HL-60 (cell line): ENCODE data around the gene SMARCA2.
A peak's percentile ranks its signal among the peaks of the same experiment; 100 is the strongest.

ENCODE experiments used
- DNase-seq, 2 experiments: peaks; one replicate each; pipeline ENCODE4 v3.0.0-alpha.2; 2010 to 2020; ENCODE audit warnings: low read depth in 1 of 2, low spot score in 1 of 2
- H3K27ac ChIP-seq: fragments of 250-450 bp; sonication (Bioruptor Pico); replicated peaks from 2 replicates; pipeline ENCODE4 v1.5.1; 2020; ENCODE audit warnings: mild to moderate bottlenecking, moderate library complexity
- H3K27me3 ChIP-seq: fragments of 250-450 bp; sonication (Bioruptor Pico); 2 replicates; pipeline ENCODE4 v1.5.1; 2021; ENCODE audit warnings: mild to moderate bottlenecking, moderate library complexity; ENCODE audit not compliant: insufficient read depth, poor library complexity, severe bottlenecking
- H3K4me3 ChIP-seq: replicated peaks from 2 replicates; pipeline ENCODE4 v1.5.1; 2011; ENCODE audit warnings: mild to moderate bottlenecking, control low read depth, low read length; ENCODE audit not compliant: insufficient read depth
- CTCF ChIP-seq: IDR thresholded peaks from one replicate; pipeline ENCODE4 v1.5.1; 2011; ENCODE audit warnings: low read length, control low read depth, inconsistent platforms; ENCODE audit not compliant: insufficient read depth
- GABPA ChIP-seq: IDR thresholded peaks from 2 replicates; pipeline ENCODE4 v1.6.1; 2012; ENCODE audit warnings: low read depth
- POLR2AphosphoS5 ChIP-seq: IDR thresholded peaks from 2 replicates; pipeline ENCODE4 v1.6.1; 2012; ENCODE audit warnings: low read depth
- REST ChIP-seq: IDR thresholded peaks from 2 replicates; pipeline ENCODE4 v1.6.1; 2012; ENCODE audit warnings: low read depth; ENCODE audit not compliant: insufficient replicate concordance
- SPI1 ChIP-seq: IDR thresholded peaks from 2 replicates; pipeline ENCODE4 v1.6.1; 2012; ENCODE audit warnings: low read depth, mild to moderate bottlenecking, borderline replicate concordance

SMARCA2 gene

GRCh38 chr9:2021731-2022130 lies 6.6 kb downstream of the SMARCA2 start:
- no peak for DNase-seq
- H3K4me3 ChIP-seq = no peak overlapping the region
- H3K27ac ChIP-seq = no peak overlapping the region; the same call in 1 of the 2 replicates
- no peaks in the 10 kb centered on the region for H3K27me3 ChIP-seq
- TF ChIP-seq POLR2AphosphoS5 (no peak), SPI1 (no peak), REST (no peak), CTCF (no peak), GABPA (no peak)

- TF ChIP-seq POLR2AphosphoS5 = no peak
- peak; percentile 54 for TF ChIP-seq SPI1
- Histone ChIP-seq H3K27me3 (no peaks in the 10 kb centered on the region), H3K4me3 (no peak overlapping the region), H3K27ac (no peak overlapping the region; the same call in 1 of the 2 replicates)
- no peak for DNase-seq
These were observed 7.4 kb downstream of the SMARCA2 start for GRCh38 chr9:2022560-2022959.

- no peak overlapping the region for H3K27ac ChIP-seq
- DNase-seq = no peak
- TF ChIP-seq SPI1 = no peak
- TF ChIP-seq REST = no peak
- no peak for TF ChIP-seq POLR2AphosphoS5
- no peak for TF ChIP-seq GABPA
- TF ChIP-seq CTCF = no peak
- no peak overlapping the region for H3K4me3 ChIP-seq
- no peaks in the 10 kb centered on the region for H3K27me3 ChIP-seq
These were observed 7.9 kb downstream of the SMARCA2 start for GRCh38 chr9:2023042-2023441.

- Histone ChIP-seq H3K27ac (peak overlapping the region; percentile 57; the same call in 1 of the 2 replicates), H3K27me3 (no peaks in the 10 kb centered on the region), H3K4me3 (no peak overlapping the region)
- TF ChIP-seq GABPA = no peak
- TF ChIP-seq SPI1 = no peak
- TF ChIP-seq POLR2AphosphoS5 = no peak
- no peak for TF ChIP-seq REST
- no peak for TF ChIP-seq CTCF
- peak in 1 of 2 experiments; percentile 30 for DNase-seq
These were observed 8.4 kb downstream of the SMARCA2 start for GRCh38 chr9:2023532-2023931.
